CD4-positive, alpha-beta T cell treated with Interleukin-15 for 1 hour (primary cell): Measurements from ENCODE around the gene SEMA3A.
"Not testable (repeated sequence)": the region's sequence is repeated elsewhere in the genome, so short reads cannot be mapped to it uniquely, and the experiment has no call there.

Experiments used
- DNase-seq: peaks from one replicate; pipeline ENCODE4 v3.0.0-alpha.2; 2020

SEMA3A gene

DNA sequence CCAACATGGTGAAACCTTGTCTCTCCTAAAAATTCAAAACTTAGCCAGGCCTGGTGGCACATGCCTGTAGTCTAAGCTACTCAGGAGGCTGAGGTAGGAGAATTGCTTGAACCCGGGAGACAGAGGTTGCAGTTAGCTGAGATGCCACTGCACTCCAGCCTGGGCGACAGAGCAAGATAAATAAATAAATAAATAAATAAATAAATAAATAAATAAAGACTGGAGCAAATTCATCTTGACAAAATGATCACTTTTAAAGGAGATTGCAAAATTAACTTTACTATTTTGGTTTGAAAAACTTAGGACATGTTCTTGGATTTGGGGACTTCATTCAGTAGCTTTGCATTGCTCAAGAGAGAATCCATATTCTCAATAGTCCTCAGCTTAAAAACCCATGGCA lies 137.0 kb downstream of the SEMA3A start:
- no peak for DNase-seq

- DNase-seq = no peak
Observed at GRCh38 chr7:84055904-84056605, 138.5 kb downstream of the SEMA3A start.

DNA sequence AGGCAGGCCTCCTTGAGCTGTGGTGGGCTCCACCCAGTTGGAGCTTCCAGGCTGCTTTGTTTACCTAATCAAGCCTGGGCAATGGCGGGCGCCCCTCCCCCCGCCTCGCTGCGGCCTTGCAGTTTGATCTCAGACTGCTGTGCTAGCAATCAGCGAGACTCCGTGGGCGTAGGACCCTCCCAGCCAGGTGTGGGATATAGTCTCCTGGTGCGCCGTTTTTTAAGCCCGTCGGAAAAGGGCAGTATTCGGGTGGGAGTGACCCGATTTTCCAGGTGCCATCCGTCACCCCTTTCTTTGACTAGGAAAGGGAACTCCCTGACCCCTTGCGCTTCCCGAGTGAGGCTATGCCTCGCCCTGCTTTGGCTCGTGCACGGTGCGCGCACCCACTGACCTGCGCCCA lies 139.4 kb downstream of the SEMA3A start:
- not testable (repeated sequence) for DNase-seq

DNA sequence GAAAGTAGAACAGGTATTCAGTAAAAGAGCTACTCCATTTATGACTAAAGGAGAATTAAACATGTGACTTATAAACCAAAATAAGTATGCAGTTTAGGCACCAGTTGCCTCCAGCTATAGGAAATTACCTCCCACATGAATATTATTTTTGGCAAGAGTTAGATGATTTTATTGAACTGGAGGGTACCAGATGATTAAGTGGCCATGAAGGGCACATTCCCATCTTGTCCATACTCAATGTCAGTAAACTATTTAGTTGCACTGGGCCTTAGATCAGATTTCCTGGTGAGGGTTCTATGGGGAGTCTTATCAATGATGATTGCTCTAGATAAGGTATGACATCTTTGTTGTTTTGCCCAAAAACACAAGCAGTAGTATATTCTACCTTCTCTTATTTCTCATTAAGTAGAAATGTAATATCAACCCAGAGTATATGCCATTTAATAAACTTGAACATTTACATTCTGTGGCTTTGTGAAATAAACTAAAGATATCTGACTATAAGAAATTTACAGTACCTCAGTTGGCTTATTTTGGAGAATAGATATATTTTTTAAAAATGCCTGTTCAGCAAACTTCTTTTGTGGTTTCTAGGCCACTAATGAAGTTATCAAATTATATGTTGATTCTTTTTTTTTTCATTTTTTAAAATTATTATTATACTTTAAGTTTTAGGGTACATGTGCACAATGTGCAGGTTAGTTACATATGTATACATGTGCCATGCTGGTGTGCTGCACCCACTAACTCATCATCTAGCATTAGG lies 145.3 kb downstream of the SEMA3A start:
- no peak for DNase-seq

- no peak for DNase-seq
Observed at GRCh38 chr7:84047085-84047484, 147.5 kb downstream of the SEMA3A start.

DNA sequence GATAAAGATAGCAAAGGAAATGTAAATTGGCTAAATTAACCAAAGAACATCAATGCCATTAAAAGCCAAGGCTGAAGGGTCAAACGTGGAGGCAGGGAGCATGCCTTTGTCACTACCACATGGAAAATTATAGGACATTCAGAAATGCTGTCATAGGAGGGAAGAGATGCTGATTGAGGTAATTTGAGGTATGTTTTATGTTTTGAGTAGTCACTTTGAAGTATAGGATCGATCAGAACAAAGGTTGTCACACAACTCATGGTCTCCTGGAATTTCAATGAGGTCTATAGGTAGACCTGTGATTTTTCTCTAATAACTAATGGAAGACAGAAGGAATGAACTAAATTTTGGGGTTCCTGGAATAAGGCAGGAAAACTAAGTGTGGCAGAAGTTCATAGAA lies 149.8 kb downstream of the SEMA3A start:
- DNase-seq = no peak

GRCh38 chr7:84043661-84044191 lies 150.9 kb downstream of the SEMA3A start:
- DNase-seq = no peak

DNA sequence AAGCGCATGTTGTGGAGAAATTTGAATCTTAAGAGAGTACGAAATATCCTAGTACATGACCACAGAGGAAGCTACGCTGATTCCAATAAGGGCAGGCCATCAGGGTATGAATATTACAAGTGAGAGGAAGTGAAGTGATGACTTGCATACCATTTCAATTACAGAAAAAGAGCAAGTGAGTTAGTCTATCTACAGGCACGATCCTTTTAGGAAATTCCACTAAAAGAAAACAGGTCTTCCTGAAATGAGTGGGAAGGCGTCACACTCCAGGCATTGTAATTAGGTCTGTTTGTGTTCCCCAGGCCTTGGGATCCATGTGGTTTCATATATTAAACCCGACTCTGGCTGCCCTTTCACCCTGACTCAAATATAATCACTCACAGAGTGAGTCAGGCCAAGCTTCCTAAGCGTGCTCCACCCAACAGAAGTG lies 152.5 kb downstream of the SEMA3A start:
- DNase-seq = no peak

- no peak for DNase-seq
Observed at GRCh38 chr7:84041649-84042048, 152.9 kb downstream of the SEMA3A start.

DNA sequence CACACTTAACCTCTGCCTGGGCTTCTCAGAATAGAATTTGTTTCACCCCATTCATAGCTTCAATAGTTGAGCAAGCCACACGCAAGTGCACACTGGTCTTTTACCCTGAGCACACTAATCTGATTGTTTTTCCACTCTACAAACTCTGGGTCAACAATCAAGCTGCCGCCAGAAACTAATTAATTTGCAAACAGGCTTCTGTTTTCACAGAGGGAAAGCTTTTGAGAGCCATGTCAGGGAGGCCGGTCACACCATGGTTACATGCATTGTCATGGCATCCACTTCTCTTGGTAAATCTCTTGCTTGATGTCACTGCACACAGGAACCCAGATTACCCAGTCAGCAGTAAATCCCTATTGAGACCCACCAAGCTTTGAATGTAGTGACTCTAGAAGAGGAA lies 154.2 kb downstream of the SEMA3A start:
- no peak for DNase-seq

DNA sequence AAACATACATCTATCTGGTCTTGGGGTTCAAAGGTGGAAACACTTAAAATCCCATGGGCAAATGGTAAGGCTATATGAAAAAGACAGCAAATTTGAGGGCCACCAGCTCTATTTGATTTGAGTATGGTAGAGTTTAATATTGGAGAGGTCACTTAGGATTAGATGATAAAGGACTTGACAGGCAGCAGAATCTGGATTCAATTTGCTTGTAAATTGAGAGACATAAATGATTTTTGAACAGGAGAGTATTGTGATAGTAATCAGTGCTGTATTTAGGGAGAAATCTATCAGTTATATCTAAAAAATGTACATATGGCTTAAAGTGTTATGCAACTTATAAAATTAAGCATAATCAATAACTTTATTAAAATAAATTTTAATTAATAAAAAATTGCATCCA lies 155.2 kb downstream of the SEMA3A start:
- DNase-seq = no peak

DNA sequence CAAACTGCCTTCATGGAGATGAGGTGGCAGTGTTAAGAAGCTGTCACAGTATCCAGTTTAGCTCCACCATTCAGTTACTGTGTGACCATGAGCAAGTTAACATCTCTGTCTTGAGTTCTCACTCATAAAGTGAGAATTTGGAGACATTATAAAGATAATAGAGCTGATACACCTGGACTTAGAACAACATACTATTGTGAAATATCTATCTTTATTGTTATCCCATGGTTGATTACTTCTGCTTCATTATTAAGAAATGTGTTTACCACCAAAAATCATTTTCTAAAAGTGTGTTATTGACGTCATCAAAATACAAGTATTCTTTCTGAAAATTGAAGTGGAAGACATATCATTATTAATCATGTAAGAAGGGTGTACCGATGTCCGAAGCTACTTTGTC lies 166.9 kb downstream of the SEMA3A start:
- no peak for DNase-seq

DNA sequence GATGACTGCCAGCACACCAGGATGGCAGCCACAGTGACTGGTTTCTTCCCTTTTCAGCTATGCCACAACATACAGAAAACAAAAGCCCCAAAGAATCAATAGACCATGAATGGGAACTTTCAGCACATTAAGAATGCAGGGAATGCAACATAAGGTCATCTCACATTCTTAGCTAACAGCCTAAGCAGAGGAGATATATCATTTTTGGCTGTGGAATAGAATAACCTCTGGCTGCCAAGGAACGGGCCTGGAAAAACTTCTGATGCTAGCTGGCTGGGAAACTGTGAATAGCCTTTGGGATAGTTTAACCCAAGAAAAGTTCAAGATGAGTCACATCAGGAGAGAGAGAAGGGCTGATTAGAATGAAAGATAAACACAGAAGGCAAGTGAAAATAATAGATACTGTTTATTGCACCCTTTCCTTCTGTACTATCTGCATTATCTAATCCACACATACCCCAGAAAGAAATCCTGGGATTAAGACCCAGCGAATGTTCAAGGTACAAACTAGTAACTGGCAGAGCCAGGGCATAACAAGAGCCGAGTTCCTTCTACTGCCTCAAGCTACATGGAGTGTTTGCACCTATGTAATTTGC lies 169.2 kb downstream of the SEMA3A start:
- no peak for DNase-seq

DNA sequence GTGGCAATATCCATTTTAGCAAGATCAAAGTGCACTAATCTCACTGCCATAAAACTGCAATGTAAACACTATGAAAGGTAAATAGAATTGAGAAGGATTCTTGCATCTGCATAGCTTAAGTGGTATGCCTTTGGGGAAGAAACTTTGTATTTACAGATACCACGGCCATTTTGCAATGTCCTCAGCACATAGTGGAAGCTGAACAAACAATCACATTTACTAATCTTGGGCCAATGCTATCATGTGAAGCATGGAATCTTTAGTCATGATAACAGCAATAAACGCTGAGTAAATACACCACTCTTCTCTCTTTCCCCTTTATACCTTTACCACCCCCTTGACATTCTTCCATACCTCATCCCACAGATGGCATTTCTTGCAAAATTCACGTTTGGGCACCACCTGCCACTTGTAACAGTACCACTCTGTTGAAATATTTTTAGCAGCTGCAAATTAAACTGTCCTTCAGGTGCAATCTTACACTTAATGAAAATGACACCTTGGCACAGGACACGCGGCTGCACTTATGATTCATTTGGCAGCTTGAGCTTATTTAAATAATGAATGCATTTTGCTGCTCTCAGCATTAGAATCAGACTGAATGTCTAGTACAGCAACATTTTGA lies 171.8 kb downstream of the SEMA3A start:
- DNase-seq = no peak

DNA sequence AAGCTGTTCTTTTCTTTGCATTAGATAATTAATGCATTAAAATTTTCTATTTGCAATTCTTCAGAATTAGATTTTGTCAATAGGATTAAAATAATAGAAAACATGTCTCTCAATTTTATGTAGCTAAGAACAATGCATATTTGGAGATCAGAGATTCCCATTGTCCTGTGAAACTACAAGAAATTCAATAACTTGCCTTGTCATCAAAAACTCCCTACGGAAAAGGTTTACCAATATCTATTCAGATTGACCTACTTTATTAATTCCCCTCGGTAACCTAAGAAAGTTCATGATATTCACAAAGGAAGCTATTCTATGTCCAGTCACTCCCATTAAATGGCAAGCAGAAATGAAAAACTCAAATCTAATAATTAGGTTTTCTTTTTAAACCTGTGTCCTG lies 172.6 kb downstream of the SEMA3A start:
- no peak for DNase-seq

- DNase-seq = no peak
Observed at GRCh38 chr7:84021292-84021908, 173.2 kb downstream of the SEMA3A start.

- DNase-seq = no peak
Observed at GRCh38 chr7:84017651-84018050, 176.9 kb downstream of the SEMA3A start.

DNA sequence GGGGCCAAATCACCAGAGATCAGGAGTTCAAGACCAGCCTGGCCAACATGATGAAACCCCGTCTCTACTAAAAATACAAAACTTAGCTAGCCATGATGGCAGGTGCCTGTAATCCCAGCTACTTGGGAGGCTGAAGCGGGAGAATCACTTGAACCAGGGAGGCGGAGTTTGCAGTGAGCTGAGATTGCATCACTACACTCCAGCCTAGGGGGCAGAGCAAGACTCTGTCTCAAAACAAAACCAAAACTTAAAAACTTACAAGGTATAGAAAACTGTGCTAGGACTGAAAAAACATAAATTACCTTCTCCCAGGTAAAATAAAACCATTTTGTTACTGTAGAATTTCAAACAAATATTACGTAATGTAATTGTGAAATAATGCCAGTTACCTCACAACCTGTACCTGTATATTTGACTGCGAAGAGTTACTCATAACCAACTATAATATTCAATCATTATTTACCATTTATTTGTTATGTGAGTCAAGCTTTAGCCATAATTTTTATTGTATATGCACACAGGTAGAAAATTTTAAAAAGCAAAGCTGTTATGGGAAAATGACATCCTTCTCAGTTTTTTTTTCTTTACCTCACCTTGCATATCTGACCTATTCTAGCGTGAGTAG lies 180.9 kb downstream of the SEMA3A start:
- no peak for DNase-seq

DNA sequence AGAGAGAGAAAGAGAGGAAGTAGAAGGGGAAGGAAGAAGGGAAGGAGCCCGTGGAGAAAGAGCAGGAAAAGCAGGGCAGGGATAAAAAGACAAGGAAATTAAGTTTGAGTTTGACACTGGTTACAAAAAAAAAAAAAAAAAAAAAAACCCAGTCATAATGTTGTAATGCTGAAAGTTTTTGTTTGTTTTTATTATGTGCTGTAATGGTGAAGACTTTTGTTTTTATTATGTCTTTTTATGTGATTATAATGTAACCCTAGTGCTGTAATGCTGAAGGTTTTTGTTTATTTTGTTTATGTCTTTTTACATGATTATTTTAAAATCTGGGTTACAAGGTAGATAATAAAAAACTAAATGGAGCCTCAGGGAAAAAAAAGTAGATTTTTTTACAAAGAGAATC lies 184.8 kb downstream of the SEMA3A start:
- no peak for DNase-seq

GRCh38 chr7:84009051-84009450 lies 185.5 kb downstream of the SEMA3A start:
- no peak for DNase-seq

DNA sequence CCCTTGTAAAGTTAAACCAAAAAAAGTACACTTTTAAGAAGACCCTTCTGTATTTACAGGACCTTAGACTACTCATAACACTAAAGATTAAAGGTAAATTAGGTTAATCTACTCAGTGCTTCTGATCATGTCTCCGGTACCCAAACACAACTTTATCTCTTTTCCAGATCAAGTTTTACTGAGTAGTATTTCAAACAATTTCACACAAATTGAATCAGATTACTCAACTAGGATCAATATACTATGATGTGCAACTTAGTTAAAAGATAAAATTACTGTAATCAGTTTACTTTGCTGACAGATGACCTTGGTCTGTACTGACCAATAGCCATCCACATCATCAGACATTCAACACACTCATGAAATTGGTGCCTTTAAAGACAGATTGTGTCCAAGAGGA lies 191.4 kb downstream of the SEMA3A start:
- DNase-seq = no peak

- no peak for DNase-seq
Observed at GRCh38 chr7:84002348-84002747, 192.2 kb downstream of the SEMA3A start.

GRCh38 chr7:83996879-83997278 lies 197.7 kb downstream of the SEMA3A start:
- no peak for DNase-seq
